GM13976 (cell line): ENCODE data around the gene CCDC30.

Experiments used
- DNase-seq: peaks from one replicate; pipeline ENCODE4 v3.0.0; 2012; ENCODE audit warnings: low spot score
- CTCF ChIP-seq: IDR thresholded peaks from 2 replicates; pipeline ENCODE4 v1.5.1; 2012; ENCODE audit warnings: borderline replicate concordance, mild to moderate bottlenecking; ENCODE audit not compliant: insufficient read depth; ENCODE audit errors: extremely low read depth, missing control alignments, control extremely low read depth
- in situ Hi-C: fragments of 300-500 bp; cut with MboI; formaldehyde crosslinking; loops from one replicate; pipeline ENCODE4 v1.12.0; 2022; ENCODE audit warnings: low sequenced_read_pairs, mixed read lengths, inconsistent platforms; ENCODE audit not compliant: unreplicated experiment

Gene CCDC30

GRCh38 chr1:42669936-42670335 lies 206.8 kb downstream of the CCDC30 start:
- no peak for TF ChIP-seq CTCF
- DNase-seq, result no peak
- in situ Hi-C loops, result no loop called here

GRCh38 chr1:42670425-42670824 lies 207.3 kb downstream of the CCDC30 start:
- DNase-seq, result no peak
- TF ChIP-seq CTCF, result no peak
- in situ Hi-C loops, result no loop called here

- in situ Hi-C loops, result no loop called here
- no peak for TF ChIP-seq CTCF
- DNase-seq, result no peak
These were observed 211.1 kb downstream of the CCDC30 start for GRCh38 chr1:42674214-42674613.

GRCh38 chr1:42674682-42675081 lies 211.6 kb downstream of the CCDC30 start:
- no peak for DNase-seq
- no peak for TF ChIP-seq CTCF
- in situ Hi-C loops, result no loop called here

- DNase-seq, result no peak
- in situ Hi-C loops, result no loop called here
- no peak for TF ChIP-seq CTCF
These were observed 212.4 kb downstream of the CCDC30 start for GRCh38 chr1:42675467-42675866.

DNA sequence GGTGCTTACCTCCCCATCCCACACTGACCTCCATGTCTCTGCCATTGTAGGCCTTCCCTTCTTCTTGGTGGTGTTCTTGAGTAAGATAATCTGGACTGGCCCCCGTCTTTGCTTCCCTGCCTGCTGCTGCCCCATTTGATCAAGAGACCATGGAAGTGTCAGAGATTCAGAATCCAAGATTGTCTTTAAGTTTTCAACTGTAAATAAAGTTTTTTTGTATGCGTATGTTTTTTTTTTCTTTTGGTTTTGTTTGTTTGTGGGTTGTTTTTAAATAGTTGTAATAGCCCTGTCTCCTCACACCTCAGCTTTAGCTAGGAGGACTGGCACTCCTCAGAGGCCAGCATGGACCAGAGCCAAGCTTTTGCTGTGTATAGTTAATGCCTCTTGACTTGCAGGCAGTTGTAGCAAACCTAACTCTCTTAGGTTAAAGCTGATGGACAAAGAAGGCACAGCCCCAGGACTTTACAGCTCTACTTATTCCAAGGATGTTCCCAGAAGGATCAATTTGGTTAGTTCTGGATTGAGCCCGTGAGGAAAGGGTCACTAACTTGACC lies 213.5 kb downstream of the CCDC30 start:
- in situ Hi-C loops, result no loop called here
- no peak for TF ChIP-seq CTCF

More for the DNA sequence above, 213.5 kb downstream of the CCDC30 start:
- no peak for DNase-seq
